Measurements from ENCODE around the gene HDLBP. TPM values are rescaled to one million over a fixed set of nuclear protein-coding genes. Genes with fewer than 3 reads are reported as not detected.

The HDLBP gene
- total RNA-seq, 4 donors from 2014 or later = 361 to 651 (median 454) TPM

- peaks cover 0 to 18% (median 3%) of the 10 kb centered on the region in 4 donors for H3K4me1 ChIP-seq
- no peak for TF ChIP-seq POLR2A (IDR thresholded peaks at IDR 0.05)
- TF ChIP-seq, protein P1, sequence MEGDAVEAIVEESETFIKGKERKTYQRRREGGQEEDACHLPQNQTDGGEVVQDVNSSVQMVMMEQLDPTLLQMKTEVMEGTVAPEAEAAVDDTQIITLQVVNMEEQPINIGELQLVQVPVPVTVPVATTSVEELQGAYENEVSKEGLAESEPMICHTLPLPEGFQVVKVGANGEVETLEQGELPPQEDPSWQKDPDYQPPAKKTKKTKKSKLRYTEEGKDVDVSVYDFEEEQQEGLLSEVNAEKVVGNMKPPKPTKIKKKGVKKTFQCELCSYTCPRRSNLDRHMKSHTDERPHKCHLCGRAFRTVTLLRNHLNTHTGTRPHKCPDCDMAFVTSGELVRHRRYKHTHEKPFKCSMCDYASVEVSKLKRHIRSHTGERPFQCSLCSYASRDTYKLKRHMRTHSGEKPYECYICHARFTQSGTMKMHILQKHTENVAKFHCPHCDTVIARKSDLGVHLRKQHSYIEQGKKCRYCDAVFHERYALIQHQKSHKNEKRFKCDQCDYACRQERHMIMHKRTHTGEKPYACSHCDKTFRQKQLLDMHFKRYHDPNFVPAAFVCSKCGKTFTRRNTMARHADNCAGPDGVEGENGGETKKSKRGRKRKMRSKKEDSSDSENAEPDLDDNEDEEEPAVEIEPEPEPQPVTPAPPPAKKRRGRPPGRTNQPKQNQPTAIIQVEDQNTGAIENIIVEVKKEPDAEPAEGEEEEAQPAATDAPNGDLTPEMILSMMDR (IDR thresholded peaks at IDR 0.05) = no peak
- no peaks in the 10 kb centered on the region for H3K36me3 ChIP-seq
- peak overlapping the region in 2 of 4 donors; percentile 44 to 53 for H3K27ac ChIP-seq
- H3K4me3 ChIP-seq = no peak overlapping the region
- no peaks in the 10 kb centered on the region for H3K9me3 ChIP-seq
- no peaks in the 10 kb centered on the region for H3K27me3 ChIP-seq
- DNase-seq = no peak
Measured at GRCh38 chr2:241308832-241309500, 6.5 kb downstream of the HDLBP start.

GRCh38 chr2:241308267-241308666 is 7.2 kb downstream of the HDLBP start:
- no peaks in the 10 kb centered on the region for H3K9me3 ChIP-seq
- no peaks in the 10 kb centered on the region for H3K27me3 ChIP-seq
- no peak overlapping the region for H3K4me3 ChIP-seq
- H3K27ac ChIP-seq = peak overlapping the region in 1 of 4 donors; percentile 44
- H3K4me1 ChIP-seq = peaks cover 0 to 11% (median 3%) of the 10 kb centered on the region in 4 donors
- no peak for DNase-seq
- TF ChIP-seq, protein P1 (IDR thresholded peaks at IDR 0.05) = no peak
- TF ChIP-seq POLR2A (IDR thresholded peaks at IDR 0.05) = no peak
- H3K36me3 ChIP-seq = no peaks in the 10 kb centered on the region

DNA sequence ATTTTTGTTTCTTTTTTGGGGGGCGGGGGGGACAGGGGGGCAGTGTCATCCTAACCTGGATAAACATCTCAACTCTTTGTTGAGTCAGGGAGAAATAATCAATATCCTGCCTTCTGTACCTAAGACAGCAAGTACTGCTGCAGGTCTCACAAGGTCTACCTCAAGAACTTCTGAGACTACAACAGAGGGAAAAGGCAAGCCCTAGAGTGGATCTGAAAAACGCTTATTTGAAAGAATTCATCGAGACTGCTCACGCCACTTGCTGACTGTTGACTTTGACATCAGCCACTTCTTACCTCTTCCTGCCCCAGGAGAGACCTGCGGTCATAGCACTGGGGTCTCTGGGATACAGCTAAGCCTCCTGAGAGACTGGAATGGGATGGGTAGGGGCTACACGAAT is 8.4 kb downstream of the HDLBP start:
- TF ChIP-seq POLR2A (IDR thresholded peaks at IDR 0.05) = no peak
- TF ChIP-seq, protein P1 (IDR thresholded peaks at IDR 0.05) = no peak
- Histone ChIP-seq H3K4me1 (peaks cover 0 to 12% (median 3%) of the 10 kb centered on the region in 4 donors), H3K36me3 (no peaks in the 10 kb centered on the region), H3K27me3 (no peaks in the 10 kb centered on the region), H3K9me3 (no peaks in the 10 kb centered on the region), H3K4me3 (no peak overlapping the region), H3K27ac (peak overlapping the region in 1 of 4 donors; percentile 37)
- no peak for DNase-seq

- no peak overlapping the region for H3K4me3 ChIP-seq
- H3K27me3 ChIP-seq = no peaks in the 10 kb centered on the region
- H3K9me3 ChIP-seq = no peaks in the 10 kb centered on the region
- H3K36me3 ChIP-seq = no peaks in the 10 kb centered on the region
- no peak overlapping the region for H3K27ac ChIP-seq
- TF ChIP-seq POLR2A (IDR thresholded peaks at IDR 0.05) = no peak
- TF ChIP-seq, protein P1 (IDR thresholded peaks at IDR 0.05) = no peak
- DNase-seq = no peak
- peaks cover 0 to 8% (median 0%) of the 10 kb centered on the region in 4 donors for H3K4me1 ChIP-seq
Measured at GRCh38 chr2:241304039-241304670, 11.3 kb downstream of the HDLBP start.

DNA sequence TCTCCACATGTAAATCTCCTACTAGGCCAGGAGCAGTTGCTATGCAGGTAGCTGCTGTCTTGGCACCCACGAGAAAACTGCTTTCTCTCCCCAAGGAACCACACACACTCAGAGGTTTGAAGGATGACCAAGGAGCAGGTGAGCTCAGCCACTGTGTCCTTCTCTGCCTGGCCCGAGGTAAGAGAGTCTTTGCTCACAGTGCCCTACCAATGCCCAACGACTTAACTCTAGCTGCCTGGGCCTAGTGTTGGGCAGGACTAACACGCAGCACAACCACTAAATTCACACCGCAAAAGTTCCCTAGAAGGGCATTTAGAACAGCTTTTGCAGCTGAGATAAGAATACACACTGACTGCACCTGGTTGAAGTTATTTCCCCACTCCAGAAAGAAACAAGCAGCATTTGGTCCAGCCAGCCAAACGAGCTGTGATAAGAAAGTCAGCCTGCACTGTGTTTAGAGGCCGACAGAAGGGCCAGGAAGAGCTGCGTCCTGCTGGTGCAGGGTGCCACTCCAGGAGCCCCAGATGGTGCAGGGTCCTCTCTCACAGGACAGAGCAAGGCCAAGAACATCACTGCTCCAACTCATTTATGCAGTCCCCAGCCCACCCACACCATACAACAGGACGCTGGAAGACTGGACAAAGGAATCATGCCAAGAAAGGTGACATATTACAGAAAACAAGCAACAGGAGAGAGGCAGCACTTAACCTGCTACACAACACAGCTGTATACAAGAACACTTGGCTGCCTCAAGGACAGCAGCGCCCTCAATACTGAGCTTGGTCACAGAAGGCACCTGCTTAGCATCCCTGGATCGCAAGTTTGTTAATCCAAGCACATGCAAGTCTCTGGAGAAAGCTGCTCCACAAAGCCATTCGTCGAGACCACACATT is 12.5 kb downstream of the HDLBP start:
- Histone ChIP-seq H3K4me3 (no peak overlapping the region), H3K27ac (no peak overlapping the region), H3K36me3 (no peaks in the 10 kb centered on the region), H3K4me1 (peaks cover 0 to 8% (median 0%) of the 10 kb centered on the region in 4 donors), H3K9me3 (no peaks in the 10 kb centered on the region), H3K27me3 (no peaks in the 10 kb centered on the region)
- DNase-seq = no peak
- no peak for TF ChIP-seq POLR2A (IDR thresholded peaks at IDR 0.05)
- TF ChIP-seq, protein P1 (IDR thresholded peaks at IDR 0.05) = no peak

Measured in Peyer's patch (tissue), 4 donors.